GM12892 (cell line): ENCODE measurements around the gene PNO1.

Experiments
- POLR2A ChIP-seq: IDR thresholded peaks from 2 replicates; pipeline ENCODE4 v1.6.1; 2011; ENCODE audit warnings: low read depth, low read length, control low read depth
- POLR2AphosphoS5 ChIP-seq: IDR thresholded peaks from 2 replicates; pipeline ENCODE4 v1.6.1; 2011; ENCODE audit warnings: low read depth, low read length, control low read depth

DNA sequence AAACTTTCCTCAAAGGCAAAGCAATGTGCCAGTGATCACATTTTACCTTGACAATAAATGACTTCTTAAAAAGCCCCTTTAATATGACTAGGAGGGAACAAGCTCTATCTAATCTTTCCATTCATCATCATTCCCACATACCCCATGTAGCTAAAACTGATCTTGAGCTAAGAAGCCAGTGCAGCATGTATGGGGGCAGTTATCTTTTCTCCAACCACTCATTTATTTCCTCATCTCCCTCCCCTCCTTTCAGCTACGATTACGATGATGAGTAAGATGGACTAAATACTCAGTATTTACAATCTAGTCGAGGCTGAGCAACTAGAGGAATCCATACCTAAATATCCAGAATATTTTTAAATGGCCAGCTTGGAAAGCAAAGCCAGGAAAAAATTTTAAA lies 35.5 kb downstream of the PNO1 start:
- TF ChIP-seq POLR2A (no peak), POLR2AphosphoS5 (no peak)
